Activated CD4-positive, alpha-beta T cell treated with anti-CD3 and anti-CD28 coated beads, Interleukin-2, Interleukin-4, amounts not matched to agents 100 ng/mL and 50 ng/mL, durations not matched to agents 16 hours and 8 hours (primary cell): Measurements from ENCODE around the gene CHD6.
"Not testable (repeated sequence)": the region's sequence is repeated elsewhere in the genome, so short reads cannot be mapped to it uniquely, and the experiment has no call there.

ENCODE experiments used
- DNase-seq: peaks from one replicate; pipeline ENCODE4 v3.0.0-alpha.2; 2020; ENCODE audit warnings: low spot score

The CHD6 gene

GRCh38 chr20:41538810-41539596 lies 79.2 kb downstream of the CHD6 start:
- DNase-seq, result no peak

- DNase-seq, result no peak
Measured at GRCh38 chr20:41537865-41538264, 80.3 kb downstream of the CHD6 start.

- DNase-seq, result not testable (repeated sequence)
Measured at GRCh38 chr20:41535551-41535950, 82.6 kb downstream of the CHD6 start.

GRCh38 chr20:41534842-41535241 lies 83.3 kb downstream of the CHD6 start:
- no peak for DNase-seq

GRCh38 chr20:41534170-41534569 lies 84.0 kb downstream of the CHD6 start:
- no peak for DNase-seq

- no peak for DNase-seq
Measured at GRCh38 chr20:41533537-41534136, 84.5 kb downstream of the CHD6 start.

GRCh38 chr20:41532935-41533334 lies 85.2 kb downstream of the CHD6 start:
- no peak for DNase-seq

GRCh38 chr20:41531518-41532275 lies 86.5 kb downstream of the CHD6 start:
- DNase-seq, result no peak

- no peak for DNase-seq
Measured at GRCh38 chr20:41530923-41531322, 87.3 kb downstream of the CHD6 start.

GRCh38 chr20:41526327-41526726 lies 91.8 kb downstream of the CHD6 start:
- no peak for DNase-seq

- no peak for DNase-seq
Measured at GRCh38 chr20:41524980-41525613, 93.1 kb downstream of the CHD6 start.

- DNase-seq, result no peak
Measured at GRCh38 chr20:41523857-41524256, 94.3 kb downstream of the CHD6 start.

GRCh38 chr20:41513829-41514228 lies 104.3 kb downstream of the CHD6 start:
- DNase-seq, result no peak

- no peak for DNase-seq
Measured at GRCh38 chr20:41512624-41513023, 105.6 kb downstream of the CHD6 start.

- no peak for DNase-seq
Measured at GRCh38 chr20:41510847-41511450, 107.2 kb downstream of the CHD6 start.

- no peak for DNase-seq
Measured at GRCh38 chr20:41510224-41510623, 108.0 kb downstream of the CHD6 start.

GRCh38 chr20:41509316-41510200 lies 108.6 kb downstream of the CHD6 start:
- DNase-seq, result no peak

GRCh38 chr20:41508335-41508734 lies 109.8 kb downstream of the CHD6 start:
- DNase-seq, result no peak

- DNase-seq, result no peak
Measured at GRCh38 chr20:41507851-41508250, 110.3 kb downstream of the CHD6 start.

GRCh38 chr20:41507436-41507835 lies 110.7 kb downstream of the CHD6 start:
- DNase-seq, result no peak
